ENCODE data around the gene CHCHD6. TPM values are rescaled to one million over a fixed set of nuclear protein-coding genes. Genes with fewer than 3 reads are reported as not detected.

CHCHD6 gene
- total RNA-seq, 1 experiment from 2014 or later, result 33.0 TPM

DNA sequence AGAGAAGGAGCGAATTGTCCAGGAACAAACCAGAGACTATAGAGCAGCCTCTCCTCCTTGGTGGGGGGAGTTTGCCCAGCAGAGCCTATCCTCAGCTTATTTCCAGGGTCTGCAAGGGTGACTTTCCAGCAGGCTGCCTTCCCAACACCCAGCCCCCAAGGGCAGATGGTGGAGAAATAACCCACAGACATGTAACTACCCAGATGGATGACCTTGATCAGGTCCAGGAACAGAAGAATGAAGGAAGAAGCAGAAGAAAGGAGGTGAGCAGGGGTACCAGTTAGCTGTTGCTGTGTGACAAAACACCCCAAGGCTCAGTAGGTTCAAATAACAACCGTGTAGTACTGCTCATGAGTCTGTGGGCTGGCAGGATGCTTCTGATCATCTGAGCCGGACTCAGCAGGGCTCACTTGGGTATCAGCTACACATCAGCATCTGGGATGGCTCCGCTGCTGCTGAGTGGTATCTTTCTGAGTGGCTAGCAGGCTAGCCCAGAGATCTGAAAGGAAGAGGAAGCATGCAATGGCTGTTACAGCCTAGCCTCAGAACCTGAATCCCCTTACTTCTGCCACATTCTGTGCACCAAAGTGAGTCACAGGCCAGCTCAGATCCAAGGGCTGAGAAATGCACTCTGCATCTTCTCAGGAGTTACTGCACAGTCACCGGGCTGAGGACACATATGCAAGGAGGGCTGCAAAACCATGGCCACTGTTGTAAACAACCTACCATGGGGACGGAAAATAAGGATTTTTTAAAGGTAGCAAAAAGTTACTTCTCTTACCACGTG, 26.9 kb upstream of the CHCHD6 start:
- CTCF ChIA-PET, result no interaction called here
- no peaks in the 10 kb centered on the region for H3K36me3 ChIP-seq (ENCODE audit: low read depth, low read length)
- no peaks in the 10 kb centered on the region for H3F3A ChIP-seq (ENCODE audit: low read length, unreplicated experiment)
- no peak overlapping the region for H2AFZ ChIP-seq (ENCODE audit: low read length)
- DNase-seq (peak; percentile 37), ATAC-seq (peak; percentile 47; the same call in 1 of the 2 replicates)
- no peaks in the 10 kb centered on the region for H3K9me3 ChIP-seq (ENCODE audit: low read length)
- no TSS peak for BruUV-seq (replicated peaks)
- H3K27me3 ChIP-seq (ENCODE audit: low read length), result no peaks in the 10 kb centered on the region
- no peak overlapping the region for H3K9ac ChIP-seq (ENCODE audit: low read length)
- H3K27ac ChIP-seq (ENCODE audit: low read length), result no peak overlapping the region
- H3K4me3 ChIP-seq (ENCODE audit: low read length), result no peak overlapping the region
- no peaks in the 10 kb centered on the region for H3K9me2 ChIP-seq (replicated peaks; ENCODE audit: low read length)
- H3K4me1 ChIP-seq (ENCODE audit: insufficient read depth, low read length), result no peaks in the 10 kb centered on the region; the same call in 1 of the 2 replicates
- POLR2A ChIA-PET (ENCODE audit: unreplicated experiment), result no interaction called here
- no peak overlapping the region for H3K4me2 ChIP-seq (ENCODE audit: low read length)
- no peaks in the 10 kb centered on the region for H3K79me2 ChIP-seq (ENCODE audit: low read length)
- intact Hi-C loops (cut with micrococcal nuclease), result loop anchor here (5.0 kb wide), 3 partner anchors 305 to 870 kb away; partner anchors contain the start of gene PLXNA1
- H4K20me1 ChIP-seq (ENCODE audit: low read length), result no peaks in the 10 kb centered on the region
- TF ChIP-seq, protein P1, sequence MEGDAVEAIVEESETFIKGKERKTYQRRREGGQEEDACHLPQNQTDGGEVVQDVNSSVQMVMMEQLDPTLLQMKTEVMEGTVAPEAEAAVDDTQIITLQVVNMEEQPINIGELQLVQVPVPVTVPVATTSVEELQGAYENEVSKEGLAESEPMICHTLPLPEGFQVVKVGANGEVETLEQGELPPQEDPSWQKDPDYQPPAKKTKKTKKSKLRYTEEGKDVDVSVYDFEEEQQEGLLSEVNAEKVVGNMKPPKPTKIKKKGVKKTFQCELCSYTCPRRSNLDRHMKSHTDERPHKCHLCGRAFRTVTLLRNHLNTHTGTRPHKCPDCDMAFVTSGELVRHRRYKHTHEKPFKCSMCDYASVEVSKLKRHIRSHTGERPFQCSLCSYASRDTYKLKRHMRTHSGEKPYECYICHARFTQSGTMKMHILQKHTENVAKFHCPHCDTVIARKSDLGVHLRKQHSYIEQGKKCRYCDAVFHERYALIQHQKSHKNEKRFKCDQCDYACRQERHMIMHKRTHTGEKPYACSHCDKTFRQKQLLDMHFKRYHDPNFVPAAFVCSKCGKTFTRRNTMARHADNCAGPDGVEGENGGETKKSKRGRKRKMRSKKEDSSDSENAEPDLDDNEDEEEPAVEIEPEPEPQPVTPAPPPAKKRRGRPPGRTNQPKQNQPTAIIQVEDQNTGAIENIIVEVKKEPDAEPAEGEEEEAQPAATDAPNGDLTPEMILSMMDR (conservative IDR thresholded peaks at IDR 0.05; ENCODE audit: low read depth, low read length), result no peak
- TF ChIP-seq EZH2phosphoT487 (IDR thresholded peaks at IDR 0.05; ENCODE audit: borderline replicate concordance, low read length) (no peak), EZH2 (IDR thresholded peaks at IDR 0.05; ENCODE audit: low read length, unreplicated experiment) (no peak)

DNA sequence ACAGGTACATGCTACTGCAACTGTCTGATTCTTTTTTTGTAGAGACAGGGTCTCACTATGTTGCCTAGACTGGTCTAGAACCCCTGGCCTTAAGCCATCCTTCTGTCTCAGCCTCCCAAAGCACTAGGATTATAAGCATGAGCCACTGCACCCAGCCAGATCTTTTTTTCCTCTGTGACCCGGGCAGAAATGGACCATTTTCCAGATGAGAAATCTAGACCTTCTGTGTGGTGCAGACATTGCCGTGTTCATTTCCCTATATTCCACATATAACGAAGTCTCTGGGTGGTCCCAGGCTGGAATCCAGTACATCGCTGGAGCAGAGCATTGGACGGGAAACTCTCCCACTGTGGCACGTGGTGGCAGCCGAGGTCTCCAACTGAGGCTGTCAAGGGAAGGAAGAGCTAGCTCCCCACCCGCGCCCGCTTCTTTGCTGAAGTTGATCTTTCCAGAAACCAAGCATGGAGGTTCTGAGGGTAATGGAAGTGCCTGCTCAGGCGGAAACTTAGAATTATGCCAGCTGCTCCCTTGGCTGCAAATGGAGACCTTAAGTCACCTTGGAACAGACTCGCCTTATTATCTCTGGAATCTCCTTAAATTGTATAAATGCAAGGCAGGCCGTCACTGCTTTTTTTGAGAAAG, 26.1 kb upstream of the CHCHD6 start:
- H3K27ac ChIP-seq (ENCODE audit: low read length), result no peak overlapping the region
- no peaks in the 10 kb centered on the region for H3K36me3 ChIP-seq (ENCODE audit: low read depth, low read length)
- H3F3A ChIP-seq (ENCODE audit: low read length, unreplicated experiment), result no peaks in the 10 kb centered on the region
- no peak overlapping the region for H3K4me2 ChIP-seq (ENCODE audit: low read length)
- H3K4me3 ChIP-seq (ENCODE audit: low read length), result no peak overlapping the region
- ATAC-seq (no peak), DNase-seq (no peak)
- ChIA-PET CTCF (no interaction called here), POLR2A (ENCODE audit: unreplicated experiment) (no interaction called here)
- H3K9me2 ChIP-seq (replicated peaks; ENCODE audit: low read length), result no peaks in the 10 kb centered on the region
- TF ChIP-seq EZH2phosphoT487 (IDR thresholded peaks at IDR 0.05; ENCODE audit: borderline replicate concordance, low read length) (no peak), EZH2 (IDR thresholded peaks at IDR 0.05; ENCODE audit: low read length, unreplicated experiment) (no peak)
- TF ChIP-seq, protein P1 (conservative IDR thresholded peaks at IDR 0.05; ENCODE audit: low read depth, low read length), result no peak
- intact Hi-C loops (cut with micrococcal nuclease), result loop anchor here (5.0 kb wide), 3 partner anchors 304 to 869 kb away; partner anchors contain the start of gene PLXNA1
- H3K9ac ChIP-seq (ENCODE audit: low read length), result no peak overlapping the region
- no peaks in the 10 kb centered on the region for H4K20me1 ChIP-seq (ENCODE audit: low read length)
- no peaks in the 10 kb centered on the region for H3K27me3 ChIP-seq (ENCODE audit: low read length)
- no TSS peak for BruUV-seq (replicated peaks)
- H3K9me3 ChIP-seq (ENCODE audit: low read length), result no peaks in the 10 kb centered on the region
- H3K4me1 ChIP-seq (ENCODE audit: insufficient read depth, low read length), result no peaks in the 10 kb centered on the region; the same call in 1 of the 2 replicates
- H2AFZ ChIP-seq (ENCODE audit: low read length), result no peak overlapping the region
- H3K79me2 ChIP-seq (ENCODE audit: low read length), result no peaks in the 10 kb centered on the region

All from PC-3 (cell line).